GM19452 (cell line): ENCODE results near the gene TEX29.

Experiments used
- ATAC-seq: cut with Tn5 transposase; IDR thresholded peaks from one replicate; pipeline ENCODE4 v1.9.1; 2021; ENCODE audit not compliant: unreplicated experiment

TEX29 gene

GRCh38 chr13:111339366-111340143 is 19.1 kb downstream of the TEX29 start:
- no peak for ATAC-seq

- ATAC-seq: no peak
These were observed 21.4 kb downstream of the TEX29 start for GRCh38 chr13:111341886-111342285.

- no peak for ATAC-seq
These were observed 22.3 kb downstream of the TEX29 start for GRCh38 chr13:111342721-111343120.

GRCh38 chr13:111343186-111343805 is 22.9 kb downstream of the TEX29 start:
- ATAC-seq: no peak

- ATAC-seq: no peak
These were observed 24.2 kb downstream of the TEX29 start for GRCh38 chr13:111344471-111345191.

- ATAC-seq: no peak
These were observed 25.2 kb downstream of the TEX29 start for GRCh38 chr13:111345682-111346081.

GRCh38 chr13:111346101-111346680 is 25.7 kb downstream of the TEX29 start:
- no peak for ATAC-seq

- ATAC-seq: no peak
These were observed 27.0 kb downstream of the TEX29 start for GRCh38 chr13:111347438-111347837.

- ATAC-seq: no peak
These were observed 33.1 kb downstream of the TEX29 start for GRCh38 chr13:111353508-111353907.

GRCh38 chr13:111354789-111355188 is 34.3 kb downstream of the TEX29 start:
- ATAC-seq: no peak

- ATAC-seq: no peak
These were observed 36.4 kb downstream of the TEX29 start for GRCh38 chr13:111356795-111357194.

GRCh38 chr13:111359237-111359915 is 38.9 kb downstream of the TEX29 start:
- ATAC-seq: no peak

- ATAC-seq: no peak
These were observed 39.5 kb downstream of the TEX29 start for GRCh38 chr13:111359930-111360329.

GRCh38 chr13:111360452-111360851 is 40.0 kb downstream of the TEX29 start:
- no peak for ATAC-seq

- ATAC-seq: no peak
These were observed 40.8 kb downstream of the TEX29 start for GRCh38 chr13:111361046-111361872.

GRCh38 chr13:111361873-111362648 is 41.6 kb downstream of the TEX29 start:
- no peak for ATAC-seq

GRCh38 chr13:111363121-111363520 is 42.7 kb downstream of the TEX29 start:
- no peak for ATAC-seq

GRCh38 chr13:111363591-111363990 is 43.1 kb downstream of the TEX29 start:
- ATAC-seq: no peak
